ENCODE measurements around the gene GOLGA3. TPM values are rescaled to one million over a fixed set of nuclear protein-coding genes. Genes with fewer than 3 reads are reported as not detected.

GOLGA3 gene
- total and polyA plus RNA-seq, 2 experiments from 2014 or later, result 10.3 to 57.8 TPM

DNA sequence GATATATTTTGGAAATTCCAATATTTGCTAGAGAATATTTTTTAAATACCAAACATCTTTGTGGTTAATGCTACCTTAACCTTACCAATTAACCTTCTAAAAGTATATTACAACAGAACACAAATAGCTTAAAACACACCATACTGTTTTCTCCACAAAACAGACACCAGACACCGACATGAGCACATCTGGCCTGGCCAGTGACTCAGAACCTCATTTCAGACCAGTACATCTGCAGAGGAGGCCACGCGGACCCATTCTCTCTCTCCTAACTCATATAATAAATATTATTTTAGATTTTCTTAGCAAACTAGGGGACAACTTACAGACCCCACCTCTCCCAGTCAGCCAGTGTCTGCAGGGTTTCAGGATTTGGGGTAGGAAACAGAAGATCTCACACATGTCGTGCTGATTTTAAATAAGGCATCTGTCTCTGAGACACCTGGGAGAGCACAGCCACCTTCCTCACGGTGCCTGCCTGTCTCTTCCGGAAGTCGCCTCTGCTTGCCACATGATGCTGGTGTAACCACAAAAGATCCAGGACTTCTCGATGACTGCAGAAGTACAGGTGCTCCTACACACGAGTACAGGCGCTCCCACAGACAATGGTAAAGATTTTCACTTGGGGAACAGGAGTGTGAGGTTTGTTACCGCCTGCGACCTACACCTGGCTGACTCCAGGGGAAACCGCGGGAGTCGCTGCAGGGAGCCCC lies 57.4 kb downstream of the GOLGA3 start (continued):
- TF ChIP-seq, protein P1, sequence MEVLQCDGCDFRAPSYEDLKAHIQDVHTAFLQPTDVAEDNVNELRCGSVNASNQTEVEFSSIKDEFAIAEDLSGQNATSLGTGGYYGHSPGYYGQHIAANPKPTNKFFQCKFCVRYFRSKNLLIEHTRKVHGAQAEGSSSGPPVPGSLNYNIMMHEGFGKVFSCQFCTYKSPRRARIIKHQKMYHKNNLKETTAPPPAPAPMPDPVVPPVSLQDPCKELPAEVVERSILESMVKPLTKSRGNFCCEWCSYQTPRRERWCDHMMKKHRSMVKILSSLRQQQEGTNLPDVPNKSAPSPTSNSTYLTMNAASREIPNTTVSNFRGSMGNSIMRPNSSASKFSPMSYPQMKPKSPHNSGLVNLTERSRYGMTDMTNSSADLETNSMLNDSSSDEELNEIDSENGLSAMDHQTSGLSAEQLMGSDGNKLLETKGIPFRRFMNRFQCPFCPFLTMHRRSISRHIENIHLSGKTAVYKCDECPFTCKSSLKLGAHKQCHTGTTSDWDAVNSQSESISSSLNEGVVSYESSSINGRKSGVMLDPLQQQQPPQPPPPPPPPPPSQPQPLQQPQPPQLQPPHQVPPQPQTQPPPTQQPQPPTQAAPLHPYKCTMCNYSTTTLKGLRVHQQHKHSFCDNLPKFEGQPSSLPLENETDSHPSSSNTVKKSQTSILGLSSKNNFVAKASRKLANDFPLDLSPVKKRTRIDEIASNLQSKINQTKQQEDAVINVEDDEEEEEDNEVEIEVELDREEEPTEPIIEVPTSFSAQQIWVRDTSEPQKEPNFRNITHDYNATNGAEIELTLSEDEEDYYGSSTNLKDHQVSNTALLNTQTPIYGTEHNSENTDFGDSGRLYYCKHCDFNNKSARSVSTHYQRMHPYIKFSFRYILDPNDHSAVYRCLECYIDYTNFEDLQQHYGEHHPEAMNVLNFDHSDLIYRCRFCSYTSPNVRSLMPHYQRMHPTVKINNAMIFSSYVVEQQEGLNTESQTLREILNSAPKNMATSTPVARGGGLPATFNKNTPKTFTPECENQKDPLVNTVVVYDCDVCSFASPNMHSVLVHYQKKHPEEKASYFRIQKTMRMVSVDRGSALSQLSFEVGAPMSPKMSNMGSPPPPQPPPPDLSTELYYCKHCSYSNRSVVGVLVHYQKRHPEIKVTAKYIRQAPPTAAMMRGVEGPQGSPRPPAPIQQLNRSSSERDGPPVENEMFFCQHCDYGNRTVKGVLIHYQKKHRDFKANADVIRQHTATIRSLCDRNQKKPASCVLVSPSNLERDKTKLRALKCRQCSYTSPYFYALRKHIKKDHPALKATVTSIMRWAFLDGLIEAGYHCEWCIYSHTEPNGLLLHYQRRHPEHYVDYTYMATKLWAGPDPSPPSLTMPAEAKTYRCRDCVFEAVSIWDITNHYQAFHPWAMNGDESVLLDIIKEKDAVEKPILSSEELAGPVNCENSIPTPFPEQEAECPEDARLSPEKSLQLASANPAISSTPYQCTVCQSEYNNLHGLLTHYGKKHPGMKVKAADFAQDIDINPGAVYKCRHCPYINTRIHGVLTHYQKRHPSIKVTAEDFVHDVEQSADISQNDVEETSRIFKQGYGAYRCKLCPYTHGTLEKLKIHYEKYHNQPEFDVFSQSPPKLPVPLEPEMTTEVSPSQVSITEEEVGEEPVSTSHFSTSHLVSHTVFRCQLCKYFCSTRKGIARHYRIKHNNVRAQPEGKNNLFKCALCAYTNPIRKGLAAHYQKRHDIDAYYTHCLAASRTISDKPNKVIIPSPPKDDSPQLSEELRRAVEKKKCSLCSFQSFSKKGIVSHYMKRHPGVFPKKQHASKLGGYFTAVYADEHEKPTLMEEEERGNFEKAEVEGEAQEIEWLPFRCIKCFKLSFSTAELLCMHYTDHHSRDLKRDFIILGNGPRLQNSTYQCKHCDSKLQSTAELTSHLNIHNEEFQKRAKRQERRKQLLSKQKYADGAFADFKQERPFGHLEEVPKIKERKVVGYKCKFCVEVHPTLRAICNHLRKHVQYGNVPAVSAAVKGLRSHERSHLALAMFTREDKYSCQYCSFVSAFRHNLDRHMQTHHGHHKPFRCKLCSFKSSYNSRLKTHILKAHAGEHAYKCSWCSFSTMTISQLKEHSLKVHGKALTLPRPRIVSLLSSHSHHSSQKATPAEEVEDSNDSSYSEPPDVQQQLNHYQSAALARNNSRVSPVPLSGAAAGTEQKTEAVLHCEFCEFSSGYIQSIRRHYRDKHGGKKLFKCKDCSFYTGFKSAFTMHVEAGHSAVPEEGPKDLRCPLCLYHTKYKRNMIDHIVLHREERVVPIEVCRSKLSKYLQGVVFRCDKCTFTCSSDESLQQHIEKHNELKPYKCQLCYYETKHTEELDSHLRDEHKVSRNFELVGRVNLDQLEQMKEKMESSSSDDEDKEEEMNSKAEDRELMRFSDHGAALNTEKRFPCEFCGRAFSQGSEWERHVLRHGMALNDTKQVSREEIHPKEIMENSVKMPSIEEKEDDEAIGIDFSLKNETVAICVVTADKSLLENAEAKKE (CRISPR knock-in tag; IDR thresholded peaks at IDR 0.05), result no peak
- TF ChIP-seq NANOG (IDR thresholded peaks at IDR 0.05; ENCODE audit: borderline replicate concordance) (no peak), ZNF331 (CRISPR knock-in tag; IDR thresholded peaks at IDR 0.05; ENCODE audit: low read depth) (no peak), CREB1 (CRISPR knock-in tag; IDR thresholded peaks at IDR 0.05; ENCODE audit: low read depth) (no peak)

DNA sequence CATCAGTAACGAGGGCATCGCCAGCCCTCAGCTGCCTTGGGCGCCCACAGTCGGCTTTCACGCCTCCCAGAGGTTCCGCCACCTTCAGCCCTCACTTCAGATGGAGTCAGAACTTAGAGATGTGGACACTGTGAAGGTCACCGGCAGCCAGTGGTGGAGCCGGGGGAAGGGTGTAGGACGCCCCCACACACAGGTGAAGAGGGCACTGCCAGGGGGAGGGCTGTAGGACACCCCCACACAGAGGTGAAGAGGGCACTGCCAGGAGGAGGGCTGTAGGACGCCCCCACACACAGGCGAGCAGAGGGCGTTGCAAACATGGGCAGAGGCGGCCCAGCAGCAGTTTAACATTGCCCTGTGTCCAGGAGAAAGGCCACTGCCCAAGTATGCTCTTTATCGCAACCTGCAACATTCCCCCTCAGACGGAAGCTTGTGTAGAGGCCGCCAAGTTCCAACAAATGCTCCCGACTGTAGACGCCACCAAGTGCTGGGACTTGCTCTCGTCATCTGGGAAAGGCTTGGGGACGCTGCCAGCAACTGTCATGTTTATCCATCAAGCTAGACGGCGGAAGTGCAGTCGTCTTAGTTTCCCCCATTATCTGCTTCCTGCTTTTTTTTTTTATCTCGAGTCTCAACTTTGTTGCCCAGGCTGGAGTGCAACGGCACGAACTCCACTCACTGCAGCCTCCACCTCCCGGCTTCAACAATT lies 62.1 kb downstream of the GOLGA3 start:
- Histone ChIP-seq H3K36me3 (ENCODE audit: insufficient read depth) (no peaks in the 10 kb centered on the region), H3K4me3 (no peak overlapping the region), H3K4me2 (no peak overlapping the region), H3F3A (replicated peaks; ENCODE audit: low read depth) (peaks cover 24% of the 10 kb centered on the region), H2AFZ (no peak overlapping the region), H3K27ac (ENCODE audit: low read depth) (no peak overlapping the region), H3K9me2 (ENCODE audit: insufficient read depth) (no peaks in the 10 kb centered on the region), H4K20me1 (replicated peaks; ENCODE audit: insufficient read depth) (peaks cover 4% of the 10 kb centered on the region; the same call in 1 of the 2 replicates), H3K79me2 (replicated peaks; ENCODE audit: insufficient read depth) (0 out of 2 replicates have a peak, but pooled peaks cover 9% of the 10 kb centered on the region), H3K27me3 (ENCODE audit: insufficient read depth) (no peaks in the 10 kb centered on the region), H3K4me1 (ENCODE audit: insufficient read depth) (no peaks in the 10 kb centered on the region)
- TF ChIP-seq ZNF331 (CRISPR knock-in tag; IDR thresholded peaks at IDR 0.05; ENCODE audit: low read depth) (no peak), STAT1 (IDR thresholded peaks at IDR 0.05; ENCODE audit: unreplicated experiment) (no peak), JUNB (IDR thresholded peaks at IDR 0.05; ENCODE audit: unreplicated experiment) (no peak)
- TF ChIP-seq, protein P1 (CRISPR knock-in tag; IDR thresholded peaks at IDR 0.05), result no peak
- Mint-ChIP-seq H3K4me1 (peaks cover 7% of the 10 kb centered on the region; the same call in 2 of the 3 replicates), H3K36me3 (ENCODE audit: low read depth) (no peaks in the 10 kb centered on the region; the same call in 2 of the 3 replicates), H3K27me3 (ENCODE audit: insufficient read depth, low read depth, poor library complexity) (peaks cover 15% of the 10 kb centered on the region), H3K4me3 (no peak overlapping the region), H3K9me3 (no peaks in the 10 kb centered on the region; the same call in 2 of the 3 replicates), H3K27ac (no peak overlapping the region)
- ATAC-seq (no peak), DNase-seq (ENCODE audit: low spot score) (no peak)

All from GM23338 (cell line).